Naive thymus-derived CD4-positive, alpha-beta T cell (primary cell): ENCODE data around the gene SLC25A45. TPM values are rescaled to one million over a fixed set of nuclear protein-coding genes. Genes with fewer than 3 reads are reported as not detected.
A peak's percentile ranks its signal among the peaks of the same experiment; 100 is the strongest.

Experiments used
- ATAC-seq: fragments of 150-1000 bp; cut with Tn5 transposase; 2 replicates; pipeline ENCODE4 v1.10.0; 2021; ENCODE audit warnings: mild to moderate bottlenecking, moderate library complexity
- CTCF ChIA-PET: fragments of 350-600 bp; sonication (Branson Sonifier 250); formaldehyde crosslinking; loops from one replicate; lab custom pipeline; 2021; ENCODE audit warnings: antibody characterized with exemption; lab: Charles Lee
- POLR2A ChIA-PET: fragments of 350-600 bp; sonication (Branson Sonifier 250); formaldehyde crosslinking; loops from one replicate; lab custom pipeline; 2021; ENCODE audit warnings: antibody characterized with exemption, inconsistent platforms; lab: Charles Lee
- DNase-seq, 9 donors: peaks; one replicate each; pipeline versions ENCODE4 v3.0.0 to v3.0.0-alpha.2; 2020 to 2022; ENCODE audit warnings: mixed read lengths in 1 of 9
- H3K27ac ChIP-seq: one replicate; pipeline ENCODE4 v1.7.0; 2013; ENCODE audit warnings: mild to moderate bottlenecking, low read depth, low read length, moderate library complexity
- H3K27me3 ChIP-seq, 2 donors: one replicate each; pipeline ENCODE4 v1.7.0; 2013; ENCODE audit warnings: low read length in 2 of 2, mild to moderate bottlenecking in 2 of 2, moderate library complexity in 2 of 2; ENCODE audit not compliant: control insufficient read depth in 2 of 2, insufficient read depth in 2 of 2
- H3K36me3 ChIP-seq, 3 experiments: 1 replicate in 2 of 3; 2 replicates in 1 of 3; pipeline ENCODE4 v1.7.0; 2013; ENCODE audit warnings: low read length in 3 of 3, mild to moderate bottlenecking in 3 of 3, moderate library complexity in 1 of 3; ENCODE audit not compliant: insufficient read depth in 3 of 3, control insufficient read depth in 2 of 3
- H3K4me1 ChIP-seq, 2 donors: one replicate each; pipeline ENCODE4 v1.7.0; 2013; ENCODE audit warnings: low read length in 2 of 2, mild to moderate bottlenecking in 2 of 2, moderate library complexity in 1 of 2; ENCODE audit not compliant: control insufficient read depth in 2 of 2, insufficient read depth in 2 of 2
- H3K4me3 ChIP-seq: 2 replicates; pipeline ENCODE4 v1.7.0; 2013; ENCODE audit warnings: mild to moderate bottlenecking, low read length
- H3K9me3 ChIP-seq, 3 experiments: 1 replicate in 2 of 3; 2 replicates in 1 of 3; pipeline ENCODE4 v1.7.0; 2013; ENCODE audit warnings: low read length in 3 of 3; ENCODE audit not compliant: control insufficient read depth in 2 of 3
- H3K27ac Mint-ChIP-seq, 9 donors: one replicate each; pipeline ENCODE4 v1.8.0; 2020 to 2022; ENCODE audit warnings: mixed read lengths in 9 of 9, mild to moderate bottlenecking in 8 of 9, moderate library complexity in 5 of 9, inconsistent platforms in 2 of 9
- H3K27me3 Mint-ChIP-seq, 5 donors: one replicate each; pipeline ENCODE4 v1.8.0; 2021 to 2022; ENCODE audit warnings: mixed read lengths in 5 of 5, mild to moderate bottlenecking in 1 of 5
- H3K36me3 Mint-ChIP-seq, 5 donors: one replicate each; pipeline ENCODE4 v1.8.0; 2020 to 2022; ENCODE audit warnings: mixed read lengths in 5 of 5, mild to moderate bottlenecking in 3 of 5, inconsistent platforms in 1 of 5
- H3K4me1 Mint-ChIP-seq, 7 donors: one replicate each; pipeline ENCODE4 v1.8.0; 2020 to 2022; ENCODE audit warnings: mixed read lengths in 7 of 7, mild to moderate bottlenecking in 3 of 7, inconsistent platforms in 1 of 7
- H3K4me3 Mint-ChIP-seq, 10 donors: one replicate each; pipeline ENCODE4 v1.8.0; 2020 to 2022; ENCODE audit warnings: mild to moderate bottlenecking in 10 of 10, mixed read lengths in 10 of 10, moderate library complexity in 6 of 10, inconsistent platforms in 2 of 10
- H3K9me3 Mint-ChIP-seq, 11 donors: one replicate each; pipeline ENCODE4 v1.8.0; 2020 to 2022; ENCODE audit warnings: mixed read lengths in 11 of 11, mild to moderate bottlenecking in 4 of 11, inconsistent platforms in 1 of 11, moderate library complexity in 1 of 11
- intact Hi-C, 2 donors: fragments of 100-400 bp; cut with micrococcal nuclease; formaldehyde crosslinking; loops; one replicate each; pipeline ENCODE4 v1.15.1; 2023
- polyA plus RNA-seq, 2 donors: library from polyadenylated mRNA; unstranded; fragments of 300-500 nt; fragmentation: Illumina TruSeq; gene quantifications; one replicate each; pipeline ENCODE4 v1.2.3, GENCODE V29; 2021
- total RNA-seq, 6 experiments: library from RNA in 5 of 6; stranded (reverse) in 5 of 6; gene quantifications; 1 replicate in 5 of 6; 2 replicates in 1 of 6; pipeline ENCODE4 v1.2.3 and lab custom pipeline; 2021 to 2026

Gene SLC25A45
- total and polyA plus RNA-seq, 7 experiments from 2014 or later = 12.3 to 90.6 (median 24.8) TPM

DNA sequence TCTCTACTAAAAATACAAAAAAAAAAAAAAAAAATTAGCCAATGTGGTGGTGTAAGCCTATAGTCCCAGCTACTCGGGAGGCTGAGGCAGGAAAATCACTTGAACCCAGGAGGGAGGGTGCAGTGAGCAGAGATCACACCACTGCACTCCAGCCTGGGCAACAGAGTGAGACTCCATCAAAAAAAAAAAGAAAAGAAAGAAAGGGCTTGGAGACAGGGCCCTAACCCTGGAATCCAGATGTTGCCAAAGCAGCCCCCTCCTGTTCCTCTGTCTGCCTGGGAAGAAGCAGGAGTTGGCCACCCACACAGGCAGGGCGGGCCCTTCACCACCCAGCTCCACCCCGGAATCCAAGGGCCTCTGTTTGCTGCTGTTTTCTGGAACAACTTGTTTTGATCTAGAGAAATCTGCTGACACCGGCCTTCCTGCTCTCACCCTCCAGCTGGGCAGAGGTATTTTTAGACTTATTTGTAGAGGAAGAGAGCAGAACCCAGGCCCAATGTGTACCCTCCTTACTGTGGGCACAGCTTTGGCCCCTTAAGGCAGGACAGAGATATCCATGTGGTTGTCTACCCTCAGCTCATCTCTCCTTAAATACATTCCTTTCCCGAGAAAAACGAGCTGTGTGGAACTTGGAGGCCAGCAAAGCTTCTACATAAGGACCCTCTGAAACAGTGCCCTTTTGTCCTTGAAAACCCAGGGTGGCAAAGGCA is 37.5 kb upstream of the SLC25A45 start:
- Mint-ChIP-seq H3K4me3 (peak overlapping the region; percentile 92 to 100 (median 97)), H3K27ac (peak overlapping the region; percentile 97 to 100 (median 99)), H3K9me3 (peaks cover 0 to 15% (median 0%) of the 10 kb centered on the region in 11 donors), H3K27me3 (peaks cover 0 to 24% (median 0%) of the 10 kb centered on the region in 5 donors), H3K4me1 (peaks cover 36 to 74% (median 45%) of the 10 kb centered on the region in 7 donors), H3K36me3 (peaks cover 4 to 23% (median 9%) of the 10 kb centered on the region in 5 donors)
- Histone ChIP-seq H3K4me1 (peaks cover 36 to 46% of the 10 kb centered on the region in 2 donors), H3K27ac (peak overlapping the region; percentile 98), H3K36me3 (peaks cover 0 to 8% (median 0%) of the 10 kb centered on the region in 3 experiments), H3K9me3 (no peaks in the 10 kb centered on the region), H3K4me3 (peak overlapping the region; percentile 82), H3K27me3 (no peaks in the 10 kb centered on the region)
- DNase-seq (peak in 8 of 9 donors; percentile 50 to 74 (median 56)), ATAC-seq (no peak)
- ChIA-PET CTCF (interaction anchor here (0.8 to 7.7 kb wide), 10 partner anchors 10 to 91 kb away, joined by 3 to 68 read pairs (median 4); partner anchors contain the start of genes MALAT1 and SLC25A45), POLR2A (interaction anchor here (0.6 to 21.7 kb wide), 20 partner anchors 7 to 561 kb away, joined by 3 to 2591 read pairs (median 4); partner anchors contain the start of genes FAU, FRMD8, MALAT1 and MRPL49)
- intact Hi-C loops = loop anchor here (1.0 to 10.0 kb wide), 4 partner anchors 7 to 1197 kb away; partner anchors contain the start of genes RBM14 (in 1 of the 2) and SF1 (in 1 of the 2)

DNA sequence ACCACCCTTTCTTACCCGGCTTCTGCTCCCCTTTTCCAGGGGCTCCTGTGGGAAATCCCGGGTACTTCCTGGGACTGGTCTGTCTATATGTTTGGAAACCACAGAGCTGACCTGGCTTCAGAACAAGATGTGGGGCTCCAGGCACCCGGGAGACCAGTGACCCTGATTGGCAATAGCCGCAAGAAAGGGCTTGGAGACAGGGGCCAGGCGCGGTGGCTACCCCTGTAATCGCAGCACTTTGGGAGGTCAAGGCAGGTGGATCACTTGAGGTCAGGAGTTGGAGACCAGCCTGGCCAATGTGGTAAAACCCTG is 37.0 kb upstream of the SLC25A45 start:
- peak overlapping the region; percentile 98 for H3K27ac ChIP-seq
- H3K9me3 Mint-ChIP-seq = peaks cover 0 to 12% (median 0%) of the 10 kb centered on the region in 11 donors
- no peaks in the 10 kb centered on the region for H3K27me3 ChIP-seq
- peaks cover 0 to 19% (median 0%) of the 10 kb centered on the region in 5 donors for H3K27me3 Mint-ChIP-seq
- H3K36me3 Mint-ChIP-seq = peaks cover 3 to 18% (median 7%) of the 10 kb centered on the region in 5 donors
- H3K4me1 Mint-ChIP-seq = peaks cover 36 to 69% (median 45%) of the 10 kb centered on the region in 7 donors
- peak overlapping the region; percentile 92 to 100 (median 97) for H3K4me3 Mint-ChIP-seq
- H3K9me3 ChIP-seq = no peaks in the 10 kb centered on the region
- peaks cover 36 to 46% of the 10 kb centered on the region in 2 donors for H3K4me1 ChIP-seq
- ATAC-seq (no peak), DNase-seq (peak in 1 of 9 donors; percentile 9)
- POLR2A ChIA-PET = interaction anchor here (0.6 to 21.7 kb wide), 18 partner anchors 8 to 427 kb away, joined by 3 to 2591 read pairs (median 5); partner anchors contain the start of genes FRMD8, MALAT1, RNASEH2C and SCYL1
- H3K4me3 ChIP-seq = peak overlapping the region; percentile 82
- CTCF ChIA-PET = interaction anchor here (0.8 to 7.7 kb wide), 7 partner anchors 11 to 88 kb away, joined by 3 to 68 read pairs (median 7); partner anchors contain the start of gene MALAT1
- peak overlapping the region; percentile 97 to 100 (median 99) for H3K27ac Mint-ChIP-seq
- peaks cover 0 to 8% (median 0%) of the 10 kb centered on the region in 3 experiments for H3K36me3 ChIP-seq
- intact Hi-C loops = loop anchor here (1.0 to 5.0 kb wide), 2 partner anchors 8 to 52 kb away; no protein-coding TSS in a partner anchor

DNA sequence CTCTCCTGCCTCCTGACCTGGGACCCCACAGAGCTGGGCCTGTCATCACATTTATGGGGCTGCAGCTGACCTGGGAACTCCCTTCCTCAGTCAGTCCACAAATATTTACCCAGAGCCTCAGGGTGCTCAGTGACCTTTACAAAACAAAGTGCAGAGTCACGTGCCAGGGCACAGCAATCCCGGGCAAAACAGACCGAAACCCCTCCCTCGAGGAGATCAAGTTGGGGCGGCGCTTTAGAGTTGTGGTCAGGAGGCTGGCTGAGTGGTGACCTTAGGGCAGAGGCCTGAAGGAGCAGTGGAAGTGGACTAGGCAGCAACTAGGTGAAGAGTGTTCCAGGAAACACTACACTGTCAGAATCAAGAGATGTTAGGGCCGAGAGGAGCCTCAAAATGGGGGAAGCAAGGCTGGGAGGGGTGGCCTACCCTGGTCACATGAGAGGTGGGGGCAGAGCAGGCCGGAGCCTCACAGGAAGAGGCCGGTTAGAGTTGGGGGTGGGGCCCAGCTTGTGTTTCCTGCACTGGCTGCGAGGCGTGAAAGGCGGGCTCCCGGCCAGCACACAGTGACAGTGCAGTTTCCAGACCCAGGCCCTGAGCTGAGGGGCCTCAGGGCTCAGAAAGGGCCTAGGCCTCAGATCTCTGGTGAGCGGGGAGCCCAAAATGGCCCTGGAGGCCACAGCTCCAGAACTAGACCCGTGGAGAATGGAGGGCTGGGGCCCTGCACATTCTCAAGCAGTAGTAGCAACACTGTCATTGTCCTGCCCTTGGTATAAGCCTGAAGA is 36.4 kb upstream of the SLC25A45 start:
- POLR2A ChIA-PET = interaction anchor here (0.6 to 21.7 kb wide), 21 partner anchors 8 to 302 kb away, joined by 3 to 2591 read pairs (median 5); partner anchors contain the start of genes FRMD8, MALAT1, RNASEH2C and SCYL1
- CTCF ChIA-PET = interaction anchor here (0.8 to 7.7 kb wide), 4 partner anchors 11 to 80 kb away, joined by 6 to 68 read pairs (median 14); partner anchors contain the start of gene MALAT1
- Histone ChIP-seq H3K4me1 (peaks cover 36 to 46% of the 10 kb centered on the region in 2 donors), H3K27me3 (no peaks in the 10 kb centered on the region), H3K9me3 (no peaks in the 10 kb centered on the region), H3K27ac (peak overlapping the region; percentile 98), H3K36me3 (peaks cover 0 to 10% (median 0%) of the 10 kb centered on the region in 3 experiments), H3K4me3 (peak overlapping the region; percentile 82)
- ATAC-seq (peak; percentile 51), DNase-seq (peak; percentile 33 to 89 (median 48))
- Mint-ChIP-seq H3K9me3 (peaks cover 0 to 11% (median 0%) of the 10 kb centered on the region in 11 donors), H3K27me3 (peaks cover 0 to 15% (median 0%) of the 10 kb centered on the region in 5 donors), H3K36me3 (peaks cover 0 to 12% (median 4%) of the 10 kb centered on the region in 5 donors), H3K4me1 (peaks cover 36 to 65% (median 45%) of the 10 kb centered on the region in 7 donors), H3K4me3 (peak overlapping the region; percentile 92 to 100 (median 97)), H3K27ac (peak overlapping the region; percentile 97 to 100 (median 99))
- intact Hi-C loops = loop anchor here (1.0 to 5.0 kb wide), 2 partner anchors 8 to 52 kb away; no protein-coding TSS in a partner anchor

DNA sequence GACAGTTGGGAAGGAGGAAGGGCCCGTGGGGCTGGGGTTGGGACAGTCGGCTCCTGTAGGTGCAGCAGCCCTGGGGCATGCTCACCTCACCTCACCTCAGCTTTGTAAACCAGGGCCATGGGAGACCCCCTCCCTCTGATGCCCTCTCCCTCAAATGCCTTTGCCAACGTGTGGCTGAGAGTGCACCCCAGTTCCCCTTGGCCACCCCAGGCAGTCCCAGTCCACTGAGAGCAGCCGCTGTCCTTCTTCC is 35.9 kb upstream of the SLC25A45 start:
- POLR2A ChIA-PET = interaction anchor here (1.0 to 21.7 kb wide), 14 partner anchors 9 to 220 kb away, joined by 3 to 2591 read pairs (median 24); partner anchors contain the start of genes FRMD8, MALAT1 and SLC25A45
- peak overlapping the region; percentile 92 to 100 (median 97) for H3K4me3 Mint-ChIP-seq
- H3K36me3 Mint-ChIP-seq = peaks cover 0 to 7% (median 0%) of the 10 kb centered on the region in 5 donors
- peak overlapping the region; percentile 97 to 100 (median 99) for H3K27ac Mint-ChIP-seq
- H3K27me3 Mint-ChIP-seq = peaks cover 0 to 10% (median 0%) of the 10 kb centered on the region in 5 donors
- Histone ChIP-seq H3K9me3 (no peaks in the 10 kb centered on the region), H3K27ac (peak overlapping the region; percentile 98), H3K36me3 (peaks cover 0 to 11% (median 0%) of the 10 kb centered on the region in 3 experiments), H3K4me3 (peak overlapping the region; percentile 82), H3K4me1 (peaks cover 36 to 46% of the 10 kb centered on the region in 2 donors), H3K27me3 (no peaks in the 10 kb centered on the region)
- intact Hi-C loops = loop anchor here in 1 of 2 donors (5.0 kb wide), 1 partner anchor 51 kb away; no protein-coding TSS in a partner anchor
- CTCF ChIA-PET = interaction anchor here (0.8 to 7.7 kb wide), 8 partner anchors 12 to 89 kb away, joined by 4 to 90 read pairs (median 18); partner anchors contain the start of gene MALAT1
- peaks cover 36 to 62% (median 45%) of the 10 kb centered on the region in 7 donors for H3K4me1 Mint-ChIP-seq
- peak in 1 of 9 donors; percentile 7 for DNase-seq
- no peak for ATAC-seq
- H3K9me3 Mint-ChIP-seq = peaks cover 0 to 7% (median 0%) of the 10 kb centered on the region in 11 donors

DNA sequence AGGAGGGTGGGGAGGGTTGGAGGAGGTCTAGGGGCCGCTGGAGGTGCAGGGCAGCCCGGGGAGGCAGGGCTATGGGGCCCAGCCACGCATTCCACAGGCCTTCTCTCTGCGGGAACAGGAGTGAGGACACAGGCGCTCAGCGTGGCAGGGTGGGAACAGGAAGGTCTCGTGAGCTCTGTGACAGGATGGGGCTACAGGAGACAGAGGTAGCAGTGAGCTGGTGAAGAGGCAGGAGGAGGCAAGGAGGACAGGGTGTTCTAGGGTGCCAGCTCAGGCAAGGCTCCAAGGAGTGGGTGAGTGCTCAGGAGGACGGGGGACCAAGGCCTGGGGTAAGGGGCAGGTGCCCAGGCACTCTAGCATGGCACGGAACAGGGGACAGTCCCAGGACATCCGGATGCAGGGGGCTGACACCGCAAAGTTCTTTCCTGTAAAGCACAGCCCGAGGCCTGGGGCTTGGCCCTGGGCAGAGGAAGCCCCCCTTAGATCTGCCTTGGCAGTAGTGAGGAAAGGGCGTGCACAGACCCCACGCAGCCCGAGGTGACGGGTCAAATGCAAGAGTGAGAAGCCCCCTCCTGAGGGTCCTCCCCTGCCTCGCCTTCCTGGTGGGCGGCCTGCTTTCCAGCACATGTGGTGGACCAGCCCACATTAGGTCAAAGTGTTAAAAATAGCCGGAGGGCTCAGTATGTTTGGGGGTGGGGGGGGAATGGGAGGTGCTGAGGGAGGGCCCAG is 35.4 kb upstream of the SLC25A45 start:
- intact Hi-C loops = loop anchor here in 1 of 2 donors (1.0 to 5.0 kb wide), 3 partner anchors 7 to 157 kb away; no protein-coding TSS in a partner anchor
- peak overlapping the region; percentile 98 for H3K27ac ChIP-seq
- no peaks in the 10 kb centered on the region for H3K9me3 ChIP-seq
- H3K4me3 Mint-ChIP-seq = peak overlapping the region; percentile 92 to 100 (median 97)
- peak in 8 of 9 donors; percentile 33 to 54 (median 48) for DNase-seq
- peak overlapping the region; percentile 98 to 100 (median 99) for H3K27ac Mint-ChIP-seq
- no peaks in the 10 kb centered on the region for H3K27me3 ChIP-seq
- ChIA-PET CTCF (interaction anchor here (0.5 to 7.7 kb wide), 19 partner anchors 7 to 348 kb away, joined by 3 to 90 read pairs (median 11); partner anchors contain the start of genes FRMD8, MALAT1 and SLC25A45), POLR2A (interaction anchor here (0.7 to 21.7 kb wide), 17 partner anchors 9 to 221 kb away, joined by 3 to 2591 read pairs (median 13); partner anchors contain the start of genes FRMD8, MALAT1 and SLC25A45)
- no peak for ATAC-seq
- H3K9me3 Mint-ChIP-seq = peaks cover 0 to 6% (median 0%) of the 10 kb centered on the region in 11 donors
- peaks cover 36 to 46% of the 10 kb centered on the region in 2 donors for H3K4me1 ChIP-seq
- H3K4me3 ChIP-seq = peak overlapping the region; percentile 82
- H3K4me1 Mint-ChIP-seq = peaks cover 36 to 57% (median 45%) of the 10 kb centered on the region in 7 donors
- peaks cover 0 to 6% (median 0%) of the 10 kb centered on the region in 5 donors for H3K36me3 Mint-ChIP-seq
- H3K36me3 ChIP-seq = peaks cover 0 to 9% (median 0%) of the 10 kb centered on the region in 3 experiments
- peaks cover 0 to 5% (median 0%) of the 10 kb centered on the region in 5 donors for H3K27me3 Mint-ChIP-seq
